A673 (cell line): ENCODE data around the gene TEFM. TPM values are rescaled to one million over a fixed set of nuclear protein-coding genes. Genes with fewer than 3 reads are reported as not detected.

ENCODE experiments used
- BruUV-seq: library from RNA; stranded (reverse); fragments of 400-500 nt; replicated peaks from 2 replicates; lab custom pipeline; 2021; lab: Mats Ljungman, UMichigan
- CTCF ChIA-PET: fragments of 300-600 bp; sonication (Branson Sonifier 250); formaldehyde crosslinking; loops from one replicate; lab custom pipeline; 2022; ENCODE audit warnings: antibody characterized with exemption; lab: Charles Lee
- POLR2A ChIA-PET: fragments of 300-600 bp; sonication (Branson Sonifier 250); formaldehyde crosslinking; loops from one replicate; lab custom pipeline; 2022; ENCODE audit warnings: antibody characterized with exemption; ENCODE audit not compliant: low non-redundant PET; lab: Charles Lee
- DNase-seq: peaks from one replicate; pipeline ENCODE4 v3.0.0-alpha.2; 2015; ENCODE audit warnings: low spot score
- H3K27ac ChIP-seq: fragments of 200-600 bp; sonication (generic); 2 replicates; pipeline ENCODE4 v1.5.1; 2016; ENCODE audit warnings: mixed run types, low read depth, mild to moderate bottlenecking, mixed read lengths, antibody characterized with exemption, low read length; ENCODE audit not compliant: poor library complexity, severe bottlenecking
- H3K27me3 ChIP-seq: fragments of 200-600 bp; sonication (generic); replicated peaks from 2 replicates; pipeline ENCODE4 v1.6.1; 2017; ENCODE audit warnings: mixed run types, low read depth, mild to moderate bottlenecking, mixed read lengths, antibody characterized with exemption, low read length; ENCODE audit not compliant: insufficient read depth, poor library complexity
- H3K36me3 ChIP-seq: fragments of 200-600 bp; sonication (generic); 2 replicates; pipeline ENCODE4 v1.6.1; 2016; ENCODE audit warnings: mixed run types, mild to moderate bottlenecking, mixed read lengths, antibody characterized with exemption, low read length; ENCODE audit not compliant: insufficient read depth, poor library complexity, severe bottlenecking
- H3K4me1 ChIP-seq: fragments of 200-600 bp; sonication (generic); 2 replicates; pipeline ENCODE4 v1.6.1; 2017; ENCODE audit warnings: mixed run types, mild to moderate bottlenecking, mixed read lengths, antibody characterized with exemption, low read length; ENCODE audit not compliant: insufficient read depth, poor library complexity, severe bottlenecking
- H3K4me3 ChIP-seq: fragments of 200-600 bp; sonication (generic); 2 replicates; pipeline ENCODE4 v1.5.1; 2016; ENCODE audit warnings: low read depth, mixed run types, mild to moderate bottlenecking, mixed read lengths, low read length; ENCODE audit not compliant: poor library complexity, severe bottlenecking
- H3K9me3 ChIP-seq: fragments of 200-600 bp; sonication (generic); 2 replicates; pipeline ENCODE4 v1.6.1; 2016; ENCODE audit warnings: mixed run types, low read depth, mild to moderate bottlenecking, mixed read lengths, antibody characterized with exemption, low read length; ENCODE audit not compliant: poor library complexity, severe bottlenecking
- EZH2 ChIP-seq: fragments of 200-600 bp; sonication (generic); IDR thresholded peaks from 2 replicates; pipeline ENCODE4 v1.6.1; 2017; ENCODE audit warnings: borderline replicate concordance, low read depth, mild to moderate bottlenecking, mixed read lengths, antibody characterized with exemption, low read length; ENCODE audit not compliant: poor library complexity, severe bottlenecking
- intact Hi-C: fragments of 100-400 bp; cut with micrococcal nuclease; formaldehyde crosslinking; loops from one replicate; pipeline ENCODE4 v1.10.0; 2022; ENCODE audit not compliant: unreplicated experiment
- total RNA-seq: library from RNA; stranded (reverse); gene quantifications from 2 replicates; pipeline ENCODE4 v1.2.3, GENCODE V29; 2021
- TF ChIP-seq, protein P1 (sequence below): fragments of 300-800, 200-600 bp; sonication (generic); conservative IDR thresholded peaks from 2 replicates; pipeline ENCODE4 v1.5.1; 2017; ENCODE audit warnings: low read depth, mild to moderate bottlenecking, antibody characterized with exemption, low read length, moderate library complexity, mixed read lengths

TEFM gene
- total RNA-seq, 1 experiment from 2014 or later = 7.2 TPM

DNA sequence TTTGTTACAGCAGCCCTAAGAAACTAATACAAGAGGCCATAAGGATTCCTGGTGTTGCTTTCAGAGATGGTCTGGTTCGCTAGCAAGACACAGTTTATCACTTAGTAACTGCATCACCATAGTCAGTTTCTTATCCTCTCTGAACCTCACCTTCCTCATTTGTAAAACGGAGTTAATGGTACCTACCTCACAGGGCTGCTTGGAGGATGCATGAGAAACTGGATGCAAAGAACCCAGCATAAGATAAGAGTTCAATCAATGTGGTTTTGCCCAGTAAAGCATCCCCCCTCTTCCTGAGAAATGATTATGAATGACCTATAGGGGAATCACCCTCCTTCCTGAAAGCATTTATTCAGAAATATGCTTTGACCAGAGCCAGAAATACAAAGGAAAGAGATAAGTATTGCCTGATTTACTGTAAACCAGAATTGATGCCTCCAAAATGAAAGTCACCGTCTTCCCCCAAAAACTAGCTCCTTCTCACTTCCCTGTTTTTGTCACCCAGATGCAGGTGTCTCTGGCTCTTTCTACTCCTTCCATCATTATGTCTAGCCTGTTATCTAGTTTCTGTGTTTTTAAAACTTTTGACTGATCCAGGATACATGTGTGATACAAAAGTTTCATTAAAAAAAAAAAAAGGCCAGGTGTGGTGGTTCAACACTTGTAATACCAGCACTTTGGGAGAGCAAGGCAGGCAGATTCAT, 2.8 kb upstream of the TEFM start:
- Histone ChIP-seq H3K4me3 (no peak overlapping the region), H3K36me3 (no peaks in the 10 kb centered on the region), H3K9me3 (no peaks in the 10 kb centered on the region), H3K4me1 (no peaks in the 10 kb centered on the region), H3K27me3 (no peaks in the 10 kb centered on the region), H3K27ac (no peak overlapping the region)
- DNase-seq = no peak
- ChIA-PET POLR2A (no interaction called here), CTCF (no interaction called here)
- TF ChIP-seq EZH2 = no peak
- intact Hi-C loops = no loop called here
- no TSS peak for BruUV-seq

DNA sequence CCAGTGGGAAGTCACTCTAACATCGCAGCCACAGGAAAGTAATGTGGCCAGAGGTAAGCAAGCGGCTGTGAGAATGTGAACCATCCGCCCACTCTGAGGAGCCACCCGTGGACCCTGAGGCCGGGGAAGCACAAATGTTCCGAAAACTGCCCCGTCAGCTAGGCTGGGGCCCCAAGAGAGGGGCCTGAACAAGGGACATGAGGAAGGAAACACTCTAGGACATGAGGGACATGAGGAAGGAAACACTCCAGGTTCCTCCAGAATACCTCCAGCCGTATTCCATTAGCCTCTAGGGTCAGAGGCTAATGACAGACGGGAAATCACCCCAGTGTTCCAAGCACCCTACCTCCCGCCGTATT, 317 bp downstream of the TEFM start:
- intact Hi-C loops = no loop called here
- no peaks in the 10 kb centered on the region for H3K4me1 ChIP-seq
- peak; percentile 18 for DNase-seq
- TF ChIP-seq, protein P1, sequence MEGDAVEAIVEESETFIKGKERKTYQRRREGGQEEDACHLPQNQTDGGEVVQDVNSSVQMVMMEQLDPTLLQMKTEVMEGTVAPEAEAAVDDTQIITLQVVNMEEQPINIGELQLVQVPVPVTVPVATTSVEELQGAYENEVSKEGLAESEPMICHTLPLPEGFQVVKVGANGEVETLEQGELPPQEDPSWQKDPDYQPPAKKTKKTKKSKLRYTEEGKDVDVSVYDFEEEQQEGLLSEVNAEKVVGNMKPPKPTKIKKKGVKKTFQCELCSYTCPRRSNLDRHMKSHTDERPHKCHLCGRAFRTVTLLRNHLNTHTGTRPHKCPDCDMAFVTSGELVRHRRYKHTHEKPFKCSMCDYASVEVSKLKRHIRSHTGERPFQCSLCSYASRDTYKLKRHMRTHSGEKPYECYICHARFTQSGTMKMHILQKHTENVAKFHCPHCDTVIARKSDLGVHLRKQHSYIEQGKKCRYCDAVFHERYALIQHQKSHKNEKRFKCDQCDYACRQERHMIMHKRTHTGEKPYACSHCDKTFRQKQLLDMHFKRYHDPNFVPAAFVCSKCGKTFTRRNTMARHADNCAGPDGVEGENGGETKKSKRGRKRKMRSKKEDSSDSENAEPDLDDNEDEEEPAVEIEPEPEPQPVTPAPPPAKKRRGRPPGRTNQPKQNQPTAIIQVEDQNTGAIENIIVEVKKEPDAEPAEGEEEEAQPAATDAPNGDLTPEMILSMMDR = no peak
- TF ChIP-seq EZH2 = no peak
- H3K9me3 ChIP-seq = no peaks in the 10 kb centered on the region
- peak overlapping the region; percentile 84 for H3K27ac ChIP-seq
- H3K27me3 ChIP-seq = no peaks in the 10 kb centered on the region
- peak overlapping the region; percentile 82 for H3K4me3 ChIP-seq
- H3K36me3 ChIP-seq = no peaks in the 10 kb centered on the region
- POLR2A ChIA-PET = no interaction called here
- CTCF ChIA-PET = no interaction called here
- TSS peak; percentile 60 for BruUV-seq

DNA sequence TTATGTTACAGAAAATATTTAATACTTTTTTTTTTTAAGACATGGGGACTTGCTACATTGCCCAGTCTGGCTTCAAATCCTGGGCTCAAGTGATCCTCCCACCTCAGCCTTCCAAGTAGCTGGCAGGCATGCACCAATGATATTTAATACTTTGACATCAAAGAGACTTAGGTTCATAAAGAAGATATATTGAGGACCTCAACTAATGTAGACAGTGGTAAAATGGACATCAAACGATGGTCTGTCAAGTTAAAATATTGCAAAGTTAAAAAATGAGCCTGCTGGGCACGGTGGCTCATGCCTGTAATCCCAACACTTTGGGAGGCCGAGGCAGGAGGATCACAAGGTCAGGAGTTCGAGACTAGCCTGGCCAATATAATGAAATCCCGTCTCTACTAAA, 8.7 kb downstream of the TEFM start:
- POLR2A ChIA-PET = no interaction called here
- CTCF ChIA-PET = no interaction called here
- intact Hi-C loops = no loop called here

More for the DNA sequence above, 8.7 kb downstream of the TEFM start:
- Histone ChIP-seq H3K9me3 (no peaks in the 10 kb centered on the region), H3K4me1 (no peaks in the 10 kb centered on the region), H3K36me3 (peaks cover 7% of the 10 kb centered on the region), H3K27me3 (no peaks in the 10 kb centered on the region), H3K27ac (no peak overlapping the region), H3K4me3 (no peak overlapping the region)
- DNase-seq = no peak
- no TSS peak for BruUV-seq
- TF ChIP-seq, protein P1 = no peak
- TF ChIP-seq EZH2 = no peak
